HG03066 (cell line): ENCODE measurements around the gene SULT1C3.

Source experiments
- ATAC-seq: cut with Tn5 transposase; IDR thresholded peaks from one replicate; pipeline ENCODE4 v1.9.1; 2021; ENCODE audit warnings: low read depth; ENCODE audit not compliant: unreplicated experiment

SULT1C3 gene

GRCh38 chr2:108239786-108240185 lies at the start of gene SULT1C3:
TSS of gene SULT1C3 (plus strand) at chr2:108239968. CDS start at chr2:108247195, 7,227 bp downstream.
- no peak for ATAC-seq

- ATAC-seq, result no peak
Observed at GRCh38 chr2:108193251-108193650, 46.5 kb upstream of the SULT1C3 start.

- ATAC-seq, result no peak
Observed at GRCh38 chr2:108194409-108195132, 45.2 kb upstream of the SULT1C3 start.

- ATAC-seq, result no peak
Observed at GRCh38 chr2:108195133-108195439, 44.7 kb upstream of the SULT1C3 start.

GRCh38 chr2:108199726-108200125 lies 40.0 kb upstream of the SULT1C3 start:
- no peak for ATAC-seq

GRCh38 chr2:108200569-108200968 lies 39.2 kb upstream of the SULT1C3 start:
- no peak for ATAC-seq

- no peak for ATAC-seq
Observed at GRCh38 chr2:108212671-108213070, 27.1 kb upstream of the SULT1C3 start.

- ATAC-seq, result no peak
Observed at GRCh38 chr2:108215794-108216211, 24.0 kb upstream of the SULT1C3 start.

GRCh38 chr2:108217211-108217610 lies 22.6 kb upstream of the SULT1C3 start:
- no peak for ATAC-seq

- ATAC-seq, result no peak
Observed at GRCh38 chr2:108219688-108220087, 20.1 kb upstream of the SULT1C3 start.

- ATAC-seq, result no peak
Observed at GRCh38 chr2:108220191-108220590, 19.6 kb upstream of the SULT1C3 start.

GRCh38 chr2:108220942-108221541 lies 18.7 kb upstream of the SULT1C3 start:
- no peak for ATAC-seq

GRCh38 chr2:108222261-108222660 lies 17.5 kb upstream of the SULT1C3 start:
- no peak for ATAC-seq

GRCh38 chr2:108223573-108223972 lies 16.2 kb upstream of the SULT1C3 start:
- no peak for ATAC-seq

- ATAC-seq, result no peak
Observed at GRCh38 chr2:108224022-108224421, 15.7 kb upstream of the SULT1C3 start.

- ATAC-seq, result no peak
Observed at GRCh38 chr2:108226564-108226963, 13.2 kb upstream of the SULT1C3 start.

- no peak for ATAC-seq
Observed at GRCh38 chr2:108228006-108228405, 11.8 kb upstream of the SULT1C3 start.

GRCh38 chr2:108228537-108228936 lies 11.2 kb upstream of the SULT1C3 start:
- ATAC-seq, result no peak

GRCh38 chr2:108229875-108230274 lies 9.9 kb upstream of the SULT1C3 start:
- no peak for ATAC-seq

GRCh38 chr2:108235577-108235976 lies 4.2 kb upstream of the SULT1C3 start:
- no peak for ATAC-seq

- no peak for ATAC-seq
Observed at GRCh38 chr2:108236676-108237335, 3.0 kb upstream of the SULT1C3 start.

- ATAC-seq, result no peak
Observed at GRCh38 chr2:108240966-108241365, 1.2 kb downstream of the SULT1C3 start.
